HEK293 (cell line): ENCODE measurements around the gene CD2AP.

Experiments used
- CTCF ChIA-PET: fragments of 350-600 bp; formaldehyde crosslinking; extraction: SDS; loops from one replicate; lab custom pipeline; 2021; ENCODE audit warnings: antibody characterized with exemption; lab: Yijun Ruan, JAX
- POLR2A ChIA-PET: fragments of 300-600 bp; formaldehyde crosslinking; extraction: SDS; loops from one replicate; lab custom pipeline; 2020; ENCODE audit warnings: antibody characterized with exemption, inconsistent platforms; lab: Yijun Ruan, JAX
- H3K27ac ChIP-seq: fragments of 200-500 bp; sonication (Bioruptor generic); 2 replicates; pipeline ENCODE4 v1.5.1; 2014; ENCODE audit warnings: low read depth, low read length, control low read depth, inconsistent platforms; ENCODE audit errors: extremely low read depth
- H3K36me3 ChIP-seq, 2 experiments: fragments of 200-500 bp in 1 of 2; sonication (Bioruptor generic) in 1 of 2; 1 replicate in 1 of 2; 2 replicates in 1 of 2; pipeline ENCODE4 v1.5.1; 2014 to 2017; ENCODE audit warnings: inconsistent platforms in 2 of 2, low read length in 2 of 2; ENCODE audit not compliant: control insufficient read depth in 2 of 2, insufficient read depth in 1 of 2
- H3K4me1 ChIP-seq: fragments of 200-500 bp; sonication (Bioruptor generic); 2 replicates; pipeline ENCODE4 v1.5.1; 2014; ENCODE audit warnings: mild to moderate bottlenecking, low read length, inconsistent platforms; ENCODE audit not compliant: control insufficient read depth, insufficient read depth
- H3K4me3 ChIP-seq: 2 replicates; pipeline ENCODE4 v1.5.1; 2011; ENCODE audit warnings: low read depth, mild to moderate bottlenecking, control low read depth, low read length, moderate library complexity
- H3K9me3 ChIP-seq: fragments of 200-500 bp; sonication (Bioruptor generic); 2 replicates; pipeline ENCODE4 v1.5.1; 2014; ENCODE audit warnings: low read depth, low read length, inconsistent platforms; ENCODE audit not compliant: control insufficient read depth, insufficient read depth
- BCL11A ChIP-seq: fragments of 450-650 bp; formaldehyde crosslinking; IDR thresholded peaks from 2 replicates; pipeline ENCODE4 v1.5.1; 2016; ENCODE audit warnings: low read depth, missing biosample characterization, missing genetic modification characterization
- MZF1 ChIP-seq: fragments of 450-650 bp; formaldehyde crosslinking; IDR thresholded peaks from 2 replicates; pipeline ENCODE4 v1.5.1; 2017; ENCODE audit warnings: missing biosample characterization, missing genetic modification characterization, borderline replicate concordance
- PRDM6 ChIP-seq: fragments of 450-650 bp; formaldehyde crosslinking; IDR thresholded peaks from 2 replicates; pipeline ENCODE4 v1.5.1; 2017; ENCODE audit warnings: missing biosample characterization, missing genetic modification characterization
- SALL2 ChIP-seq: fragments of 450-650 bp; formaldehyde crosslinking; IDR thresholded peaks from 2 replicates; pipeline ENCODE4 v1.5.0; 2017; ENCODE audit warnings: missing biosample characterization, mild to moderate bottlenecking, missing genetic modification characterization, borderline replicate concordance
- SCRT1 ChIP-seq: fragments of 450-650 bp; formaldehyde crosslinking; IDR thresholded peaks from 2 replicates; pipeline ENCODE4 v1.5.1; 2016; ENCODE audit warnings: missing biosample characterization, missing genetic modification characterization, borderline replicate concordance
- SP3 ChIP-seq: fragments of 450-650 bp; formaldehyde crosslinking; IDR thresholded peaks from 2 replicates; pipeline ENCODE4 v1.5.1; 2016; ENCODE audit warnings: missing biosample characterization, missing genetic modification characterization
- TSHZ1 ChIP-seq: fragments of 450-650 bp; formaldehyde crosslinking; IDR thresholded peaks from 2 replicates; pipeline ENCODE4 v1.5.1; 2016; ENCODE audit warnings: missing biosample characterization, missing genetic modification characterization, borderline replicate concordance
- ZBTB44 ChIP-seq: fragments of 450-650 bp; IDR thresholded peaks from 2 replicates; pipeline ENCODE4 v1.5.1; 2018; ENCODE audit warnings: missing biosample characterization, mild to moderate bottlenecking, missing genetic modification characterization
- ZEB2 ChIP-seq: fragments of 450-650 bp; formaldehyde crosslinking; IDR thresholded peaks from 2 replicates; pipeline ENCODE4 v1.5.1; 2016; ENCODE audit warnings: missing biosample characterization, missing genetic modification characterization
- ZNF138 ChIP-seq: fragments of 450-650 bp; formaldehyde crosslinking; IDR thresholded peaks from 2 replicates; pipeline ENCODE4 v1.5.1; 2016; ENCODE audit warnings: missing biosample characterization, missing genetic modification characterization, borderline replicate concordance
- ZNF148 ChIP-seq: fragments of 450-650 bp; formaldehyde crosslinking; IDR thresholded peaks from 2 replicates; pipeline ENCODE4 v1.5.0; 2017; ENCODE audit warnings: missing biosample characterization, missing genetic modification characterization, borderline replicate concordance
- ZNF18 ChIP-seq: fragments of 450-650 bp; formaldehyde crosslinking; IDR thresholded peaks from 2 replicates; pipeline ENCODE4 v1.5.1; 2016; ENCODE audit warnings: missing biosample characterization, missing genetic modification characterization
- ZNF549 ChIP-seq: fragments of 450-650 bp; IDR thresholded peaks from 2 replicates; pipeline ENCODE4 v1.5.1; 2018; ENCODE audit warnings: missing biosample characterization, missing genetic modification characterization, mild to moderate bottlenecking, inconsistent platforms, moderate library complexity
- ZNF561 ChIP-seq: fragments of 450-650 bp; IDR thresholded peaks from 2 replicates; pipeline ENCODE4 v1.5.1; 2018; ENCODE audit warnings: missing biosample characterization, missing genetic modification characterization, borderline replicate concordance
- ZNF571 ChIP-seq: fragments of 450-650 bp; formaldehyde crosslinking; IDR thresholded peaks from 2 replicates; pipeline ENCODE4 v1.5.0; 2017; ENCODE audit warnings: missing biosample characterization, missing genetic modification characterization
- ZNF626 ChIP-seq: fragments of 450-650 bp; sonication (Bioruptor Pico); formaldehyde crosslinking; IDR thresholded peaks from 2 replicates; pipeline ENCODE4 v1.5.1; 2018; ENCODE audit warnings: missing biosample characterization, missing genetic modification characterization, inconsistent platforms
- ZNF677 ChIP-seq: fragments of 450-650 bp; IDR thresholded peaks from 2 replicates; pipeline ENCODE4 v1.5.0; 2018; ENCODE audit warnings: missing biosample characterization, mild to moderate bottlenecking, missing genetic modification characterization, moderate library complexity
- ZNF776 ChIP-seq: fragments of 450-650 bp; formaldehyde crosslinking; IDR thresholded peaks from 2 replicates; pipeline ENCODE4 v1.5.0; 2017; ENCODE audit warnings: missing biosample characterization, missing genetic modification characterization, borderline replicate concordance
- ZSCAN4 ChIP-seq: fragments of 450-650 bp; formaldehyde crosslinking; IDR thresholded peaks from 2 replicates; pipeline ENCODE4 v1.5.1; 2017; ENCODE audit warnings: missing biosample characterization, missing genetic modification characterization

Gene CD2AP

GRCh38 chr6:47521961-47522360 is 44.4 kb downstream of the CD2AP start:
- no peaks in the 10 kb centered on the region for H3K4me1 ChIP-seq
- POLR2A ChIA-PET = interaction anchor here (1.3 kb wide), 1 partner anchor 44 kb away, joined by 3 read pairs; the partner anchor contains the start of gene CD2AP
- H3K36me3 ChIP-seq = peaks cover 0 to under 1% of the 10 kb centered on the region in 2 experiments; a peak in 1 of 3 replicates
- no peak overlapping the region for H3K4me3 ChIP-seq
- CTCF ChIA-PET = interaction anchor here (1.1 kb wide), 1 partner anchor 109 kb away, joined by 4 read pairs; no protein-coding TSS in a partner anchor
- no peaks in the 10 kb centered on the region for H3K9me3 ChIP-seq
- H3K27ac ChIP-seq = no peak overlapping the region
- no peak for TF ChIP-seq ZNF776 (tag by site-specific recombination)
- no peak for TF ChIP-seq ZNF571 (tag by site-specific recombination)
- TF ChIP-seq ZNF677 (tag by site-specific recombination) = no peak
- TF ChIP-seq BCL11A (tag by site-specific recombination) = no peak
- no peak for TF ChIP-seq ZEB2 (tag by site-specific recombination)
- no peak for TF ChIP-seq ZNF626 (tag by site-specific recombination)
- no peak for TF ChIP-seq SALL2 (tag by site-specific recombination)
- TF ChIP-seq ZNF561 (tag by site-specific recombination) = no peak
- TF ChIP-seq ZNF549 = no peak
- TF ChIP-seq SP3 (tag by site-specific recombination) = no peak
- TF ChIP-seq ZBTB44 = no peak
- no peak for TF ChIP-seq ZNF18 (tag by site-specific recombination)
- TF ChIP-seq MZF1 (tag by site-specific recombination) = no peak
- TF ChIP-seq TSHZ1 = no peak
- TF ChIP-seq ZNF138 (tag by site-specific recombination) = no peak
- TF ChIP-seq SCRT1 = no peak
- no peak for TF ChIP-seq ZSCAN4
- no peak for TF ChIP-seq PRDM6 (tag by site-specific recombination)
- no peak for TF ChIP-seq ZNF148 (tag by site-specific recombination)
